H1 (cell line): Measurements from ENCODE around the gene GPR180. TPM values are rescaled to one million over a fixed set of nuclear protein-coding genes. Genes with fewer than 3 reads are reported as not detected.

Experiments
- CHD2 ChIP-seq: IDR thresholded peaks from 2 replicates; pipeline ENCODE4 v1.6.1; 2012; ENCODE audit warnings: low read length, improper control_type of control experiment
- EZH2 ChIP-seq: fragments of 200-600 bp; sonication (generic); IDR thresholded peaks from 2 replicates; pipeline ENCODE4 v1.7.1; 2012; ENCODE audit warnings: low read depth, mild to moderate bottlenecking, moderate library complexity, low read length, inconsistent platforms; ENCODE audit not compliant: severe bottlenecking
- GABPA ChIP-seq: IDR thresholded peaks from 2 replicates; pipeline ENCODE4 v1.6.1; 2011; ENCODE audit warnings: mild to moderate bottlenecking, low read length, moderate library complexity, borderline replicate concordance; ENCODE audit not compliant: insufficient read depth
- KDM1A ChIP-seq: fragments of 200-600, 300-600 bp; sonication (generic); IDR thresholded peaks from 2 replicates; pipeline ENCODE4 v1.7.1; 2016; ENCODE audit warnings: mild to moderate bottlenecking, low read length, borderline replicate concordance
- KDM5A ChIP-seq: fragments of 200-600 bp; IDR thresholded peaks from 2 replicates; pipeline ENCODE4 v1.7.1; 2012; ENCODE audit warnings: mild to moderate bottlenecking, low read length, inconsistent platforms, mixed read lengths
- SAP30 ChIP-seq: fragments of 300-600 bp; sonication (generic); IDR thresholded peaks from 2 replicates; pipeline ENCODE4 v1.7.1; 2012; ENCODE audit warnings: low read length, moderate library complexity, mild to moderate bottlenecking, inconsistent platforms; ENCODE audit not compliant: insufficient read depth, insufficient replicate concordance
- polyA plus RNA-seq, 7 experiments: library from polyadenylated mRNA; depleted of rRNA in 3 of 7; stranded (reverse) in 5 of 7; unstranded in 2 of 7; fragments of >200 nt in 5 of 7; fragments of 200-250 nt in 2 of 7; gene quantifications; 1 replicate in 5 of 7; 2 replicates in 1 of 7; 4 replicates in 1 of 7; pipeline versions ENCODE4 v1.2.1 to v1.2.3, GENCODE V29; 2011 to 2013; ENCODE audit warnings: missing spikeins in 2 of 7, mixed read lengths in 2 of 7
- total RNA-seq: library from RNA; stranded (reverse); fragmentation: NEBNext Ultra II Directional; extraction: Animal tissue kit (Norgen Biotek cat#: 25700); gene quantifications from 2 replicates; pipeline ENCODE4 v1.2.1, GENCODE V29; 2021
- TF ChIP-seq, protein P1 (sequence below): fragments of 300-600 bp; sonication (generic); IDR thresholded peaks from 2 replicates; pipeline ENCODE4 v1.7.1; 2012; ENCODE audit warnings: low read length, moderate library complexity, mild to moderate bottlenecking, inconsistent platforms; ENCODE audit not compliant: insufficient replicate concordance
- TF ChIP-seq, protein P2 (sequence below): IDR thresholded peaks from 2 replicates; pipeline ENCODE4 v1.6.1; 2012; ENCODE audit warnings: inconsistent platforms
- TF ChIP-seq, protein P3 (sequence below): IDR thresholded peaks from 2 replicates; pipeline ENCODE4 v1.6.1; 2011; ENCODE audit warnings: low read depth, mild to moderate bottlenecking, low read length; ENCODE audit not compliant: insufficient read depth

Gene GPR180
- total and polyA plus RNA-seq, 2 of the 8 experiments (the other 6 are each of a cell fraction or from before 2014, with no cell fraction given): 1.8 to 4.8 TPM

DNA sequence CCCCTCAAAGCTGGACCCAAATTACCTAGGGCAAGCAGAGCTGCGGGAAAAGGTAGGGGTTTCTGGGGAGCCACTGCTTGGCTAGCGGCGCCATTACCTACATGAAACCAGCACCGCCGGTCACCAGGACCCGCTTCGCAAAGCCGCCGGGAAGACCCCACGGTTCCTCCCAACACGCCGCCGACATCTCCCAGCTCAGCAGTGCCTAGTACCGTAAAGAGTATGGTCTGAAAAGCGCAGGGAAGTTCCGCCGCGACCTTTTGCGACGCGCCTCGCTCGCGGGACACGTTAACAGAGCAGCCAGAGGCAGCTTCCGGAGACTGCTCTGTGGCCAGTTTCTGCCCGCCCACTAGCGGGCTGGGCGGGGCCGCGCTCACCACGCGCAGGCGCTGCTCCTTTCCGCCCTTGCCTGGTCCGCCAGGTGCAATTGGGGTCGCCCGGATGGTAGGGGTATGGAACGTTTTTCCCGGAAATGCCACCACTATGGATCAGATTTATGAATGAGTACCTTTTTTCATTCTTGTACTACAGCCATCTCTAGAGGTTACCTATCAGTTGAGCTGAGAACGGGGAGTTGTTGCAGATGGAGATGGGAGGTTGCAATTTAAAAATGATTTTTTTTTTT lies 5.6 kb upstream of the GPR180 start, which contains the start of gene TGDS (continued):
- TF ChIP-seq, protein P1, sequence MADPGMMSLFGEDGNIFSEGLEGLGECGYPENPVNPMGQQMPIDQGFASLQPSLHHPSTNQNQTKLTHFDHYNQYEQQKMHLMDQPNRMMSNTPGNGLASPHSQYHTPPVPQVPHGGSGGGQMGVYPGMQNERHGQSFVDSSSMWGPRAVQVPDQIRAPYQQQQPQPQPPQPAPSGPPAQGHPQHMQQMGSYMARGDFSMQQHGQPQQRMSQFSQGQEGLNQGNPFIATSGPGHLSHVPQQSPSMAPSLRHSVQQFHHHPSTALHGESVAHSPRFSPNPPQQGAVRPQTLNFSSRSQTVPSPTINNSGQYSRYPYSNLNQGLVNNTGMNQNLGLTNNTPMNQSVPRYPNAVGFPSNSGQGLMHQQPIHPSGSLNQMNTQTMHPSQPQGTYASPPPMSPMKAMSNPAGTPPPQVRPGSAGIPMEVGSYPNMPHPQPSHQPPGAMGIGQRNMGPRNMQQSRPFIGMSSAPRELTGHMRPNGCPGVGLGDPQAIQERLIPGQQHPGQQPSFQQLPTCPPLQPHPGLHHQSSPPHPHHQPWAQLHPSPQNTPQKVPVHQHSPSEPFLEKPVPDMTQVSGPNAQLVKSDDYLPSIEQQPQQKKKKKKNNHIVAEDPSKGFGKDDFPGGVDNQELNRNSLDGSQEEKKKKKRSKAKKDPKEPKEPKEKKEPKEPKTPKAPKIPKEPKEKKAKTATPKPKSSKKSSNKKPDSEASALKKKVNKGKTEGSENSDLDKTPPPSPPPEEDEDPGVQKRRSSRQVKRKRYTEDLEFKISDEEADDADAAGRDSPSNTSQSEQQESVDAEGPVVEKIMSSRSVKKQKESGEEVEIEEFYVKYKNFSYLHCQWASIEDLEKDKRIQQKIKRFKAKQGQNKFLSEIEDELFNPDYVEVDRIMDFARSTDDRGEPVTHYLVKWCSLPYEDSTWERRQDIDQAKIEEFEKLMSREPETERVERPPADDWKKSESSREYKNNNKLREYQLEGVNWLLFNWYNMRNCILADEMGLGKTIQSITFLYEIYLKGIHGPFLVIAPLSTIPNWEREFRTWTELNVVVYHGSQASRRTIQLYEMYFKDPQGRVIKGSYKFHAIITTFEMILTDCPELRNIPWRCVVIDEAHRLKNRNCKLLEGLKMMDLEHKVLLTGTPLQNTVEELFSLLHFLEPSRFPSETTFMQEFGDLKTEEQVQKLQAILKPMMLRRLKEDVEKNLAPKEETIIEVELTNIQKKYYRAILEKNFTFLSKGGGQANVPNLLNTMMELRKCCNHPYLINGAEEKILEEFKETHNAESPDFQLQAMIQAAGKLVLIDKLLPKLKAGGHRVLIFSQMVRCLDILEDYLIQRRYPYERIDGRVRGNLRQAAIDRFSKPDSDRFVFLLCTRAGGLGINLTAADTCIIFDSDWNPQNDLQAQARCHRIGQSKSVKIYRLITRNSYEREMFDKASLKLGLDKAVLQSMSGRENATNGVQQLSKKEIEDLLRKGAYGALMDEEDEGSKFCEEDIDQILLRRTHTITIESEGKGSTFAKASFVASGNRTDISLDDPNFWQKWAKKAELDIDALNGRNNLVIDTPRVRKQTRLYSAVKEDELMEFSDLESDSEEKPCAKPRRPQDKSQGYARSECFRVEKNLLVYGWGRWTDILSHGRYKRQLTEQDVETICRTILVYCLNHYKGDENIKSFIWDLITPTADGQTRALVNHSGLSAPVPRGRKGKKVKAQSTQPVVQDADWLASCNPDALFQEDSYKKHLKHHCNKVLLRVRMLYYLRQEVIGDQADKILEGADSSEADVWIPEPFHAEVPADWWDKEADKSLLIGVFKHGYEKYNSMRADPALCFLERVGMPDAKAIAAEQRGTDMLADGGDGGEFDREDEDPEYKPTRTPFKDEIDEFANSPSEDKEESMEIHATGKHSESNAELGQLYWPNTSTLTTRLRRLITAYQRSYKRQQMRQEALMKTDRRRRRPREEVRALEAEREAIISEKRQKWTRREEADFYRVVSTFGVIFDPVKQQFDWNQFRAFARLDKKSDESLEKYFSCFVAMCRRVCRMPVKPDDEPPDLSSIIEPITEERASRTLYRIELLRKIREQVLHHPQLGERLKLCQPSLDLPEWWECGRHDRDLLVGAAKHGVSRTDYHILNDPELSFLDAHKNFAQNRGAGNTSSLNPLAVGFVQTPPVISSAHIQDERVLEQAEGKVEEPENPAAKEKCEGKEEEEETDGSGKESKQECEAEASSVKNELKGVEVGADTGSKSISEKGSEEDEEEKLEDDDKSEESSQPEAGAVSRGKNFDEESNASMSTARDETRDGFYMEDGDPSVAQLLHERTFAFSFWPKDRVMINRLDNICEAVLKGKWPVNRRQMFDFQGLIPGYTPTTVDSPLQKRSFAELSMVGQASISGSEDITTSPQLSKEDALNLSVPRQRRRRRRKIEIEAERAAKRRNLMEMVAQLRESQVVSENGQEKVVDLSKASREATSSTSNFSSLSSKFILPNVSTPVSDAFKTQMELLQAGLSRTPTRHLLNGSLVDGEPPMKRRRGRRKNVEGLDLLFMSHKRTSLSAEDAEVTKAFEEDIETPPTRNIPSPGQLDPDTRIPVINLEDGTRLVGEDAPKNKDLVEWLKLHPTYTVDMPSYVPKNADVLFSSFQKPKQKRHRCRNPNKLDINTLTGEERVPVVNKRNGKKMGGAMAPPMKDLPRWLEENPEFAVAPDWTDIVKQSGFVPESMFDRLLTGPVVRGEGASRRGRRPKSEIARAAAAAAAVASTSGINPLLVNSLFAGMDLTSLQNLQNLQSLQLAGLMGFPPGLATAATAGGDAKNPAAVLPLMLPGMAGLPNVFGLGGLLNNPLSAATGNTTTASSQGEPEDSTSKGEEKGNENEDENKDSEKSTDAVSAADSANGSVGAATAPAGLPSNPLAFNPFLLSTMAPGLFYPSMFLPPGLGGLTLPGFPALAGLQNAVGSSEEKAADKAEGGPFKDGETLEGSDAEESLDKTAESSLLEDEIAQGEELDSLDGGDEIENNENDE: no peak
- TF ChIP-seq, protein P2, sequence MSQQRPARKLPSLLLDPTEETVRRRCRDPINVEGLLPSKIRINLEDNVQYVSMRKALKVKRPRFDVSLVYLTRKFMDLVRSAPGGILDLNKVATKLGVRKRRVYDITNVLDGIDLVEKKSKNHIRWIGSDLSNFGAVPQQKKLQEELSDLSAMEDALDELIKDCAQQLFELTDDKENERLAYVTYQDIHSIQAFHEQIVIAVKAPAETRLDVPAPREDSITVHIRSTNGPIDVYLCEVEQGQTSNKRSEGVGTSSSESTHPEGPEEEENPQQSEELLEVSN: no peak; the same call in 1 of the 2 replicates
- TF ChIP-seq GABPA: no peak
- TF ChIP-seq KDM5A: no peak
- 0 out of 2 replicates have a peak, but pooled peaks have one; percentile 52 for TF ChIP-seq CHD2
- TF ChIP-seq SAP30: peak; percentile 51
- TF ChIP-seq, protein P3, sequence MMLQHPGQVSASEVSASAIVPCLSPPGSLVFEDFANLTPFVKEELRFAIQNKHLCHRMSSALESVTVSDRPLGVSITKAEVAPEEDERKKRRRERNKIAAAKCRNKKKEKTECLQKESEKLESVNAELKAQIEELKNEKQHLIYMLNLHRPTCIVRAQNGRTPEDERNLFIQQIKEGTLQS: peak; percentile 76
- no peak for TF ChIP-seq KDM1A
- TF ChIP-seq EZH2: no peak
